Head of caudate nucleus (tissue), 42 donors: ENCODE data around the gene CSF1.

Experiments used
- DNase-seq, 42 donors: peaks; one replicate each; pipeline versions ENCODE4 v3.0.0 to v3.0.0-alpha.2; 2020 to 2021; ENCODE audit warnings: mixed read lengths in 7 of 42
- intact Hi-C: fragments of 100-400 bp; cut with DNase I; formaldehyde crosslinking; loops from one replicate; pipeline ENCODE4 v1.15.0; 2022

Gene CSF1

DNA sequence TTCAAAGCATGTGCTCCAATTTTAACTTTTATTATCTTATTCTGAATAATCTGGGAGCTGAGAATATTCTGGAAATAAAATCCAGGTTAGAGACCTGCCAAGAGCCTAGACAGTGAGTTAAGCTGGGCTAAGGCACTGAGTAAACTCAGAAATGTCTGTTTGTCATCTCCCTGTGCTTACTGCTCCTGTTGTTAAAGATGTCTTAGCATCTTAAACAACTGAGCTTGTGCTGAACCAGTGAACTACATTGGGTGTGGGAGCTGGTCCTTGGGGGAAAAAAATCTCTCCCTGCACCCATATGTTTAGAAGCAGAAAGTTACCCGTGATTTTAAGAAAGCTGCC lies 49.0 kb downstream of the CSF1 start:
- DNase-seq, result no peak
- intact Hi-C loops, result no loop called here

DNA sequence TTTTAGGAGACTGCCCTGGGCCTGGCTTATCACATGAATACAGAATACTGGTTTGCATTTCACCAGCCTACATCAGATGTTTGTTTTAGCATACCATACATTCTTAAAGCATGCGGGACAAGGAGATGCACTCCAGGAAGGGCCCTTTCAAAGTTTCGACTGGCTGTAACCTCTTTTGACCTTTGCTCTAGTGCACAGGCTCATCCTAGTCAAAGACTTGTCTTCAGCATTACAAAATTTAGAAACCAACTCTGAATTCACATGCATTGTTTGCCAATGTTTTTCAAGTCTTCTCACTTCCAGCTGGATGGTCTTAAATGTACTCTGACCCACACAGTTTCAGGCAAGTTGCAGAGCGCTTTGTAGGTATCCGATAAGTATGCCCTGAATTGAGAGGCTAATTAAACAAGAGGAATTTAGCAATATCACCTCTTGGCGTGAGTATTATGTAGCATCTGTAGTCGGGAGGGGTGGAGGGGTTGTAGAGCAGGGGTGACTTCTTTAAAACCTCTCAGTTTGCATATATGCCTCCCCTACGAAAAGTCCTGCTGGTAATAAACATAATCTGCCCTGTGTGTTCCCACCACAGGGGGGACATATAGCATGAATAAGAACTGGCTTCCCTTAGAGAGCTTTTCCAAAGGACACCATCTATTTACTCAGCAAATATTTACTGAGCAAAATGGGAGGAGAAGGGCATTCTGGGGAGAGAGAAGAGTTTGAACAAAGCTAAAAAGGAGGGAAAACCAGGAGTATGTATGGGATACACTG lies 49.5 kb downstream of the CSF1 start:
- intact Hi-C loops, result no loop called here
- DNase-seq, result no peak

DNA sequence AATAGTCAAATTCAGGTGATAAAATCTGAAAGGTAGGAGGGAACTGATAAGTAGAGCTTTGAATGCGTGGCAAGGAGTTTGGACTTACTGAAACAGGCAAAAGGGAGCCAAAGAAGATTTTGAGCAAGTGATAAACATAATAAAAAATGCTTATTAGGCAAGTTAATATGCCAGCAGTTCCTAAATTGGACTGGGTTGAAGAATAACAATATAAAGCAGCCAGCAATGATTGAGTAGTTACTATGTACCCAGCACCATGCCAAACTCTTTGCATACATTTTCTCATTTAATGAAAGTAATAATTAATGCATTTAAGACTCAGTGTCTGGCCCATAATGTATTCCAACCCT lies 50.1 kb downstream of the CSF1 start:
- intact Hi-C loops, result no loop called here
- DNase-seq, result no peak

DNA sequence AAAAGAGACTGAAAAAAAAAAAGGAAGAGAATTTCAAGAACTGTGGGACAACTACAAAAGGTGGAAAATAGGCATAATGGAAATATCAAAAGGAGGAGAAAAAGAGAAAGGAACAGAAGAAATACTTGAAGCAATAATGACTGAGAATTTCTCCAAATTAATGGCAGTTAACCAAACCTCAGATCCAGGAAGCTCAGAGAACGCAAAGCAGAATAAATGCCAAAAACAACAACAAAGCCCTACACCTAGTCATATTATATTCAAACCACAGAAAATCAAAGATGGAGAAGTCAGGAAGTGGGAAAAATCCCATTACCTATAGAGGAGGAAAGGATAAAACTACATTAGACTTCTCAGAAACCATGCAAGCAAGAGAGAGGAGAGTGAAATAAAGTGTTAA lies 53.2 kb downstream of the CSF1 start:
- no peak for DNase-seq
- intact Hi-C loops, result no loop called here

DNA sequence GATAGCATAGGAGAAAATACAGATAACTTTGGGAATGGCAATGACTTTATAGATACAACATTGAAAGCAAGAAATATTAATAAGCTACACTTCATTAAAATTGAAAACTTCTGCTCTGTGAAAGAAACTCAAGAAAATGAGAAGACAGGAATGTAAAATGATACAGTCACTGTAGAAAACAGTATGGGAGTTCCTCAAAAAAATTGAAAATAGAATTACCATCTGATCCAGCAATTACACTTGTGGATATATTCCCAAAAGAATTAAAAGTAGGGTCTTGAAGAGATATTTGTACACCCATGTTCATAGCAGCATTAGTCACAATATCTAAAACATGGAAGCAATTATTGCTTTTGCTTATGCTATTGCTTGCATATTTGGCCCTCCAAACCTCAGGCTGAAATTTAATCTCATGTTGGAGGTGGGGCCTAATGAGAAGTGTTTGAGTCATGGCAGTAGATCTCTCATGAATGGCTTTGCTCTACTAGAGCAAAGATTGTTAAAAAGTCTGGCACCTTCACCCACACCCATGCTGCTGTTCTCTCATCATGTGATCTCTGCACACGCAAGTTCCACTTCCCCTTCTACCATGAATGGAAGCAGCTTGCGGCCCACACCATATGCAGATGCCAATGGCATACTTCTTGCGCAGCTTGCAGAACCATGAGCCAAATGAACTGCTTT lies 58.6 kb downstream of the CSF1 start:
- DNase-seq, result no peak
- intact Hi-C loops, result no loop called here

DNA sequence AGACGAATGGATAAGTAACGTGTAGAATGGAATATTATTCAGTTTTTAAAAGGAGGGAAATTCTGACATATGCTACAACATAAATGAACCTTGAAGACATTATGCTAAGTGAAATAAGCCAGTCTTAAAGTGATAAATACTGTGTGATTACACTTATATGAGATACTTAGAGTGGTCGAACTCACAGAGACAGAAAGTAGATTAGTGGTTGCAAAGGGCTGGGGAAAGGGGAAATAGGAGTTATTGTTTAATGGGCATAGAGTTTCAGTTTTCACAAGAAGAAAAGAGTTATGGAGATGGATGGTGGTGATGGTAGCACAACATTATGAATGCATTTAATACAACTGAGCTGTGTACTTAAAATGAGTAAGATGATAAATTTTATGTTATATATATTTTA lies 59.3 kb downstream of the CSF1 start:
- intact Hi-C loops, result no loop called here
- no peak for DNase-seq

DNA sequence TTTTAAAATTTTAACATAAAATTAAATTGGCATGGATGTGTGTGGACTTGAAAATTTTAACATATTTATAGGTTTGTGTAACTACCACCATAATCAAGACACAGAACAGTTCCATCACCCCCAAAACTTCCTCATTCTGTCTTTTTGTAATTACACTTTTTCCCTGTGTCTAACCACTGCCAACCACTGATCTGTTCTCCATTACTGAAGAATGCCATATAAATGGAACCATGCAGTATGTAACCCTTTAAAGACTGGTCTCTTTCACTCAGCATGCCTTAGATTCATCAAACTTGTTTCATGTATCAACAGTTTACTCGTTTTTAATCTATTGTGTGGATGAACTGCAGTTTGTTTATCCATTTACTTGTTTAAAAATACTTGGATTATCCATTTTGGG lies 60.9 kb downstream of the CSF1 start:
- no peak for DNase-seq
- intact Hi-C loops, result no loop called here

DNA sequence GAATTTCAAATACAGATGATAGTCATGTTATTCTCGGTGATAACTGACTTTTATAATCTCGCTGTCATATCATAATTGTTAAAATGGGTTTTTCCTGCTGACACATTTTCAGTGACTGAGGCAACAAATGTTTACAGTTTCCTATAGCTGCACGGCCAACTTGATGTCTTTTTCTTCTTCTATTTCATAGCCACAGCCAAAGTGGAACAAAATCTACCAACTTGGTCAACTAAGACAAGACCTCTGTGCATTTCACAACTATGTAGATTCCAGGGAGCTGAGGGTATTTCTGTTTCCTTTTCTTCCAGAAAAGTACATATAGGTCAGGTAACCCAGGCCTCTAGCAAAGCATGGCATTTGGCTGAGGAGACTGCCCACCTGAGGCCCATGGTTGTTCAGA lies 63.5 kb downstream of the CSF1 start:
- intact Hi-C loops, result no loop called here
- DNase-seq, result no peak

DNA sequence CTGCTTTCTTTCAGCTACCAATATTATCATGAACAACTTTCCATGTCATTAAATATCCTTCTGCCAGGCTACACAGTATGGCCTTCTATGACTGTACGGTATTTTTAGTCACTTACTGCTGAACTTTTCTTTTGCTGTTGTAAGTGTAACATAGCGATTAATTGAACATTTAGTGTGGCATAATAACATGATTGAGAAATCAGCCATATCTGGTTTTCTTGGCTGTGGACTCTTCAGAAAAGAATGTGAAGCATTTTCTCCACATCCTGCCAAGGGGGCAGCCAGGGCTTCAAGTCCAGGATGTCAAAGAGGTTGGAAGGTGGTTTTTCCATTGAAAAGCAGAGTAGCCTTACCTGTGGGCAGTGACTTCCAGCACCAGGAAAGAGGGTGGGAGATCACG lies 65.1 kb downstream of the CSF1 start:
- intact Hi-C loops, result no loop called here
- no peak for DNase-seq

DNA sequence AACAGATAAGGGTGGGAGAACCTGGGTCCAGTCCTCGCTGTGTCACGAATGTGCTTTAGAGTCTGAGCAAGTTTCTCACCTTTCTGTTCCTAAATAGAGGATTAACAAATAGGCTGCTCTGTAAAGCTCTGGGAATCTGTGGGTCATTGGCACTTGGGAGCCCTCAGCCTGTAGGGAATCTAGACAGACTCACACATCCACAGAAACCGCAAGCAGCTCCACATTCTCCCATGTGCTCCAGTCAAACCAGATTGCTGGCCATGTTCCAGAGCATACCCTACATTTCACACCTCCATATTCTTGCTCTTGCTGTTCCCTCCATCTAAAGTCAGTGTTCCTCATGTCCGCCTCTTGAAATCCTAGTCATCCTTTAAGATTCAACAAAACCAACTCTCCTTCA lies 66.1 kb downstream of the CSF1 start:
- intact Hi-C loops, result no loop called here
- no peak for DNase-seq

DNA sequence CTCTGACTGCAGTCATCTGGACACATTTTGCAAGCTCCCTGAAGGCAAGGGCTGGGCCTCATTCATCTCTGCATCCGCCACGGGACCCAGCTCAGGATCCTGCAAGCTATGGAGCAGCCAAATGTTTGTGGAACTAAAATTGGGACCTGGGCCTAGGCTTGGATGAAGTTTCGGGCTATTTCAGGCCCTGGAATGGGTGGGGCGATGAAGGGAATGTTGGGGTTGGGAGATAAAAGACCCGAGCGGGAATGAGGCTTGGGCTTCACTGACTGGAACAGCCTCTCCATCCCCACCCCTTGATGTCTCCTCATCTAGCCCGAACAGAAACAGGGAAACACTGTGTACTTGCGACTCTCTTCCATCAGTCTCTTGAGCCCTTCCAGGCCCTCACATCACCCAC lies 66.6 kb downstream of the CSF1 start:
- DNase-seq, result no peak
- intact Hi-C loops, result no loop called here

DNA sequence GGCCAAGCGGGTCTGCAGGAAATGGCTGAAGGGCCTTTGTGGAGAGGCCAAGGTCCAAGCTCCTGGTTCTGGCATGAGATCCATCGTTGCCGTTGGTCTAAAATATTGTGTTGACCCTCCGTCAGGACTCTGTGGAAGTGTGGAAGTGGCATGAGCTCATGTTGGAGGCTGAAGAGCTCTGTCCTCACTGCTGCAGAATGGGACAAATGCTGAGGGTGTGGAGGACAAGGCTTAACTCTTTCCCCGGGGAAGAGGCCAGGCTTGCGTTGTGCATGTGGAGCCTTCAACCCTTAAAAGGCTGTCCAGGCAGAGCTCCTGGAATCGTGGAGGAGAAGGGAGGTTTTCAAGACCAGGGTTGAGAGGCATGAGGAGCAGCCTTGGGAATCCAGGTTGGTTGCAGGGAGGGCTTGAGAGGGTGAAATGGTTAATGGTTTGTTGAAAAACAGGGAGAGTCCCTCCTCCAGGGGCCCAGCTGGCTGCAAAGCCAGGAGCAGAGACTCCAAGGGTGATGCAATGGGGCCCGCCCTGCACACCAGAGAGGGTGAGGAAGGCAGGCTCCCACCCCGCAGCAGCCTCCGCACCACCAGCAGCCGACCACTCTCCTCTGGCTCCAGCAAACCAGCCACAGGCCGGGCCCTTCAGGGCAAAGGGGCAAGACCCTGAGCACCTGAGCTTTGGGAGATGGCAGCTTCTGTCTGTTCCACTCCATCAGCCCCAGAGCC lies 67.2 kb downstream of the CSF1 start:
- intact Hi-C loops, result no loop called here

DNA sequence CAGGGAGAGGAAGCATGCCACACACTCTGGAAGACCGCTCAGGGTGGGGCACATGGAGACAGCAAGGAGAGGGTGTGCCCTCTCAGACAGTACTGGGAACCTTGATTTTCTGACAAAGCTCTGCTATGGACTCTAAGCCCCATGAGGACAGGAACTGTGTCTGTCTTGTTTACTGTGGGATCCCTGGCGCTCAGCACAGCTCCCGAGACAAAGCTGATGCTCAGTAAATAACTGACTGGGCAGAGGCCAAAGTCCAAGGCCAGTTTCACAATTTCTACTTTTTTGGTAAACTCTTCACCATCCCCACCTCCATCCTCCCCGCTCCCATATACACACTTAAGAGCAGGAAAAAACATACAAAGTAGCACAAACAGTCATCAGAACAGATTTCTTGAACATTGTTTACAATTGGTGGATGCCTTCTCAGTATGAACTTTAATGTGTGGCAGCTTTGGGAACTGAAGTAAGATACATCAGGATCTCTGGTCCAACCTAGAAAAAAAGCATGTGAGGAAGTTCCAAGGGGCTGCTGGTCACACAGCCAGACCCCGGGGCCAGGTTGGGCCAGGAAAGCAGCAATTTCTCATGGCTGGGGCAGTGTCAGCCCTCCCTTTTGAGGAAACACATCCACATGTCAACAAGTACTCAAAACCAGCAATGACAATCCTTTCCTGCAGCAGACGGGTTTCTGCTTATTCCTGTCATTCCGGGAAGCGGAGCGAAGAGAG lies 68.3 kb downstream of the CSF1 start:
- intact Hi-C loops, result no loop called here
- DNase-seq, result no peak

More for the DNA sequence above, 67.2 kb downstream of the CSF1 start:
- no peak for DNase-seq

DNA sequence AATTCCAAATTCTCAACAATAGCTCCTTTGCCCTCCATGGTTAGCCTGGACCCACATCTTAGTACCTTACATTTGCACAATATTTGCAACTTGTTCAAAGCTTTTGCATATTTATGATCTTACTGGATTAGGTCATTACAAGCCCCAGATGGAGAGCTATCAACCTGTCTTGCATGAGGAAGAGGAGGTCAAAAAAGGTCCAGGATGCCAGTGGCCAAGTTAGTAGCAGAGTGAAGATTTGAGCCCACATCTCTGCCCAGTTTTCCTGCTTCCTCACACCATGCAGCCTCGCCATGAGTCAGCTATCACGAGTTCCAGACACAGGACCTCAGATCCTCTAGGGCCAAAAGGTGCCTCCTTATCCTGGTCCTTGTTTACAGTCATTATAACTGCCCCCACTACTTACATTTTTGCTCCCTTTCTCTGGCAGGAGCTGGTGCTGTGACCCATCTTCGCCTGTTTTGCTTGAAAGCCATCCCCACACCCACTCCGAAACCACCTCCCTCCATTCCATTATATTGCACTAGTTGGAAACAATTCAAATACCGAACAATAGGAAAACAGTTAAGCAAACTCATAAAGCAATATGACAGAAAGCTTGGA lies 68.9 kb downstream of the CSF1 start:
- intact Hi-C loops, result loop anchor here (10.0 kb wide), 3 partner anchors 65 to 435 kb away; partner anchors contain the start of genes CSF1 and GNAI3
- no peak for DNase-seq
